Esophagus squamous epithelium (tissue), 4 donors: ENCODE results near the gene DLX1.

Experiments used
- CTCF ChIP-seq, 6 experiments: fragments of 450-650 bp in 4 of 6; fragments of 200-600 bp in 2 of 6; sonication (generic) in 2 of 6; IDR thresholded peaks; one replicate each; pipeline ENCODE4 v1.5.1; 2016 to 2019; ENCODE audit warnings: antibody characterized with exemption in 6 of 6, mild to moderate bottlenecking in 4 of 6, moderate library complexity in 4 of 6
- POLR2A ChIP-seq, 4 donors: fragments of 450-650 bp; IDR thresholded peaks; one replicate each; pipeline ENCODE4 v1.6.1; 2017; ENCODE audit warnings: antibody characterized with exemption in 4 of 4, mild to moderate bottlenecking in 4 of 4, moderate library complexity in 3 of 4

GRCh38 chr2:172137943-172138342 lies 52.6 kb downstream of the DLX1 start:
- TF ChIP-seq POLR2A (IDR thresholded peaks at IDR 0.05) (no peak), CTCF (IDR thresholded peaks at IDR 0.05) (no peak)
